IPS-NIHi7 (cell line): ENCODE results near the gene ITGB6.

Experiments used
- DNase-seq: peaks from one replicate; pipeline ENCODE4 v3.0.0; 2012; ENCODE audit warnings: mixed read lengths; ENCODE audit errors: extremely low spot score

Gene ITGB6

GRCh38 chr2:160054984-160055725 is 144.9 kb downstream of the ITGB6 start:
- DNase-seq: peak; percentile 68

GRCh38 chr2:160053946-160054345 is 146.1 kb downstream of the ITGB6 start:
- no peak for DNase-seq

- DNase-seq: no peak
These were observed 147.5 kb downstream of the ITGB6 start for GRCh38 chr2:160052531-160052930.

GRCh38 chr2:160051371-160051800 is 148.7 kb downstream of the ITGB6 start:
- no peak for DNase-seq

GRCh38 chr2:160050147-160050546 is 149.9 kb downstream of the ITGB6 start:
- DNase-seq: no peak
